Osteocyte (in vitro differentiated cells): ENCODE measurements around the gene CKM. TPM values are rescaled to one million over a fixed set of nuclear protein-coding genes. Genes with fewer than 3 reads are reported as not detected.

Experiments used
- DNase-seq: peaks from one replicate; pipeline ENCODE4 v3.0.0; 2021; ENCODE audit warnings: mixed read lengths; ENCODE audit not compliant: unreplicated experiment; ENCODE audit errors: extremely low spot score
- H3K27ac Mint-ChIP-seq: one replicate; pipeline ENCODE4 v1.8.0; 2021; ENCODE audit warnings: mild to moderate bottlenecking, mixed read lengths; ENCODE audit not compliant: unreplicated experiment
- H3K27me3 Mint-ChIP-seq: one replicate; pipeline ENCODE4 v1.8.0; 2021; ENCODE audit warnings: mixed read lengths; ENCODE audit not compliant: unreplicated experiment
- H3K36me3 Mint-ChIP-seq: one replicate; pipeline ENCODE4 v1.8.0; 2021; ENCODE audit warnings: mixed read lengths; ENCODE audit not compliant: unreplicated experiment
- H3K4me1 Mint-ChIP-seq: one replicate; pipeline ENCODE4 v1.8.0; 2021; ENCODE audit warnings: mixed read lengths; ENCODE audit not compliant: unreplicated experiment
- H3K4me3 Mint-ChIP-seq: one replicate; pipeline ENCODE4 v1.8.0; 2021; ENCODE audit warnings: mild to moderate bottlenecking, moderate library complexity, mixed read lengths; ENCODE audit not compliant: unreplicated experiment
- H3K9me3 Mint-ChIP-seq: one replicate; pipeline ENCODE4 v1.8.0; 2021; ENCODE audit warnings: mixed read lengths; ENCODE audit not compliant: unreplicated experiment
- total RNA-seq: library from RNA; stranded (reverse); gene quantifications from 2 replicates; pipeline ENCODE4 v1.2.1, GENCODE V29; 2021
- TF ChIP-seq, protein P1 (sequence below): fragments of 200-600 bp; sonication (generic); IDR thresholded peaks from 2 replicates; pipeline ENCODE4 v1.5.0; 2021; ENCODE audit warnings: antibody characterized with exemption, mild to moderate bottlenecking, moderate library complexity

CKM gene
- total RNA-seq, 1 donor from 2014 or later = not detected

DNA sequence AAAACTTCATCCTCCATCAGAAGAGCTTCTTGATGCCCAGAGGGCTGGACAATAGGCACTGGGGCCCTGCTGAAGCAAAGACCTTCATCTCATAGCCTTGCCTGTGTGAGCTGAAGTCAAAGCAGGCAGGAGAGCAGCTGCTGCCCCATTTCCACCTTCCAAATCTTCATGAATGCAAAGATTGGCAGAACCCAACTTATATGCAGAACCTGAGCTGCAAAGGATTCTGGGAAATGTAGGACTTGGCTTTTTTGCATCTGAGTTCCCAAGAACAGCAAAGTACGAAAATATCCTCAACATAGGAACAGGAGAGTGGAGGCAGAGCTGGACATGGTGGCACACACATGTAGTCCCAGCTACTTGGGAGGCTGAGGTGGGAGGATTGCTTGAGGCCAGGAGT lies 30.8 kb downstream of the CKM start:
- H3K27me3 Mint-ChIP-seq = no peaks in the 10 kb centered on the region
- peaks cover 41% of the 10 kb centered on the region for H3K36me3 Mint-ChIP-seq
- H3K9me3 Mint-ChIP-seq = peaks cover 3% of the 10 kb centered on the region
- no peak overlapping the region for H3K27ac Mint-ChIP-seq
- TF ChIP-seq, protein P1, sequence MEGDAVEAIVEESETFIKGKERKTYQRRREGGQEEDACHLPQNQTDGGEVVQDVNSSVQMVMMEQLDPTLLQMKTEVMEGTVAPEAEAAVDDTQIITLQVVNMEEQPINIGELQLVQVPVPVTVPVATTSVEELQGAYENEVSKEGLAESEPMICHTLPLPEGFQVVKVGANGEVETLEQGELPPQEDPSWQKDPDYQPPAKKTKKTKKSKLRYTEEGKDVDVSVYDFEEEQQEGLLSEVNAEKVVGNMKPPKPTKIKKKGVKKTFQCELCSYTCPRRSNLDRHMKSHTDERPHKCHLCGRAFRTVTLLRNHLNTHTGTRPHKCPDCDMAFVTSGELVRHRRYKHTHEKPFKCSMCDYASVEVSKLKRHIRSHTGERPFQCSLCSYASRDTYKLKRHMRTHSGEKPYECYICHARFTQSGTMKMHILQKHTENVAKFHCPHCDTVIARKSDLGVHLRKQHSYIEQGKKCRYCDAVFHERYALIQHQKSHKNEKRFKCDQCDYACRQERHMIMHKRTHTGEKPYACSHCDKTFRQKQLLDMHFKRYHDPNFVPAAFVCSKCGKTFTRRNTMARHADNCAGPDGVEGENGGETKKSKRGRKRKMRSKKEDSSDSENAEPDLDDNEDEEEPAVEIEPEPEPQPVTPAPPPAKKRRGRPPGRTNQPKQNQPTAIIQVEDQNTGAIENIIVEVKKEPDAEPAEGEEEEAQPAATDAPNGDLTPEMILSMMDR = no peak
- no peaks in the 10 kb centered on the region for H3K4me1 Mint-ChIP-seq
- DNase-seq = no peak
- no peak overlapping the region for H3K4me3 Mint-ChIP-seq

GRCh38 chr19:45290381-45290931 lies 32.2 kb downstream of the CKM start:
- peaks cover 43% of the 10 kb centered on the region for H3K36me3 Mint-ChIP-seq

GRCh38 chr19:45283443-45284033 lies 39.1 kb downstream of the CKM start:
- H3K27ac Mint-ChIP-seq = no peak overlapping the region
- H3K4me3 Mint-ChIP-seq = no peak overlapping the region
- H3K36me3 Mint-ChIP-seq = peaks cover 41% of the 10 kb centered on the region
- H3K27me3 Mint-ChIP-seq = no peaks in the 10 kb centered on the region
- H3K4me1 Mint-ChIP-seq = no peaks in the 10 kb centered on the region
- TF ChIP-seq, protein P1 = no peak
- no peaks in the 10 kb centered on the region for H3K9me3 Mint-ChIP-seq
- no peak for DNase-seq

More at GRCh38 chr19:45290381-45290931, 32.2 kb downstream of the CKM start:
- no peak overlapping the region for H3K27ac Mint-ChIP-seq
- H3K9me3 Mint-ChIP-seq = peaks cover 3% of the 10 kb centered on the region
- H3K4me3 Mint-ChIP-seq = no peak overlapping the region
- TF ChIP-seq, protein P1 = no peak
- no peak for DNase-seq
- no peaks in the 10 kb centered on the region for H3K27me3 Mint-ChIP-seq
- H3K4me1 Mint-ChIP-seq = no peaks in the 10 kb centered on the region

- H3K4me1 Mint-ChIP-seq = peaks cover 3% of the 10 kb centered on the region
- TF ChIP-seq, protein P1 = no peak
- H3K4me3 Mint-ChIP-seq = no peak overlapping the region
- no peaks in the 10 kb centered on the region for H3K27me3 Mint-ChIP-seq
- DNase-seq = no peak
- peaks cover 33% of the 10 kb centered on the region for H3K36me3 Mint-ChIP-seq
- no peaks in the 10 kb centered on the region for H3K9me3 Mint-ChIP-seq
- no peak overlapping the region for H3K27ac Mint-ChIP-seq
These were observed 42.2 kb downstream of the CKM start for GRCh38 chr19:45280471-45280961.

- TF ChIP-seq, protein P1 = no peak
- no peak overlapping the region for H3K4me3 Mint-ChIP-seq
- DNase-seq = no peak
- peaks cover 29% of the 10 kb centered on the region for H3K36me3 Mint-ChIP-seq
- H3K9me3 Mint-ChIP-seq = no peaks in the 10 kb centered on the region
- H3K27ac Mint-ChIP-seq = no peak overlapping the region
- peaks cover 3% of the 10 kb centered on the region for H3K4me1 Mint-ChIP-seq
- no peaks in the 10 kb centered on the region for H3K27me3 Mint-ChIP-seq
These were observed 43.0 kb downstream of the CKM start for GRCh38 chr19:45279587-45280192.
